Body of pancreas (tissue), 4 donors: ENCODE results near the gene RAB26. TPM values are rescaled to one million over a fixed set of nuclear protein-coding genes. Genes with fewer than 3 reads are reported as not detected.
A peak's percentile ranks its signal among the peaks of the same experiment; 100 is the strongest.

ENCODE experiments used
- ATAC-seq: fragments of 150-250 bp; one replicate; pipeline ENCODE4 v1.9.1; 2016
- DNase-seq, 4 donors: peaks; one replicate each; pipeline ENCODE4 v3.0.0-alpha.2; 2019
- H3K27ac ChIP-seq, 4 donors: fragments of 200-600 bp; sonication (generic); 1 replicate in 3 of 4; 2 replicates in 1 of 4; pipeline versions ENCODE4 v1.5.1 to v1.6.1; 2016 to 2019; ENCODE audit warnings: mild to moderate bottlenecking in 1 of 4, mixed read lengths in 1 of 4, moderate library complexity in 1 of 4
- H3K27me3 ChIP-seq, 2 donors: fragments of 200-600 bp; sonication (generic); one replicate each; pipeline ENCODE4 v1.6.0; 2016; ENCODE audit warnings: mild to moderate bottlenecking in 1 of 2
- H3K36me3 ChIP-seq, 2 donors: fragments of 200-600 bp; sonication (generic); replicated peaks in 1 of 2; 2 replicates each; pipeline ENCODE4 v1.5.1; 2016; ENCODE audit warnings: low read depth in 2 of 2; ENCODE audit not compliant: insufficient read depth in 1 of 2
- H3K4me1 ChIP-seq: fragments of 200-600 bp; sonication (generic); one replicate; pipeline ENCODE4 v1.6.0; 2016
- H3K4me3 ChIP-seq, 2 donors: fragments of 200-600 bp; sonication (generic); 1 replicate in 1 of 2; 2 replicates in 1 of 2; pipeline ENCODE4 v1.5.1; 2016 to 2019
- H3K9me3 ChIP-seq, 3 donors: fragments of 200-600 bp; sonication (generic); 1 replicate in 2 of 3; 2 replicates in 1 of 3; pipeline ENCODE4 v1.5.1; 2016
- POLR2A ChIP-seq, 3 donors: fragments of 450-650 bp; IDR thresholded peaks; one replicate each; pipeline ENCODE4 v1.6.1; 2016; ENCODE audit warnings: antibody characterized with exemption in 3 of 3, mild to moderate bottlenecking in 2 of 3
- WGBS, 2 donors: methylation state at CpG; one replicate each; pipeline ENCODE4 v1.1.5; 2017; 5-methylcytosine and 5-hydroxymethylcytosine counted together
- intact Hi-C: fragments of 100-400 bp; cut with DNase I; formaldehyde crosslinking; loops from one replicate; pipeline ENCODE4 v1.15.1; 2023
- total RNA-seq, 2 donors: library from RNA; depleted of rRNA; stranded (reverse); fragments of >200 nt; gene quantifications; one replicate each; pipeline ENCODE4 v1.1.0, GENCODE V29; 2016
- TF ChIP-seq, protein P1 (sequence below), 7 experiments: fragments of 450-650 bp in 4 of 7; fragments of 200-600 bp in 3 of 7; sonication (generic) in 3 of 7; IDR thresholded peaks; one replicate each; pipeline ENCODE4 v1.5.1; 2016 to 2019; ENCODE audit warnings: antibody characterized with exemption in 7 of 7

Gene RAB26
- total RNA-seq, 2 donors from 2014 or later = 25.4 to 28.8 TPM

DNA sequence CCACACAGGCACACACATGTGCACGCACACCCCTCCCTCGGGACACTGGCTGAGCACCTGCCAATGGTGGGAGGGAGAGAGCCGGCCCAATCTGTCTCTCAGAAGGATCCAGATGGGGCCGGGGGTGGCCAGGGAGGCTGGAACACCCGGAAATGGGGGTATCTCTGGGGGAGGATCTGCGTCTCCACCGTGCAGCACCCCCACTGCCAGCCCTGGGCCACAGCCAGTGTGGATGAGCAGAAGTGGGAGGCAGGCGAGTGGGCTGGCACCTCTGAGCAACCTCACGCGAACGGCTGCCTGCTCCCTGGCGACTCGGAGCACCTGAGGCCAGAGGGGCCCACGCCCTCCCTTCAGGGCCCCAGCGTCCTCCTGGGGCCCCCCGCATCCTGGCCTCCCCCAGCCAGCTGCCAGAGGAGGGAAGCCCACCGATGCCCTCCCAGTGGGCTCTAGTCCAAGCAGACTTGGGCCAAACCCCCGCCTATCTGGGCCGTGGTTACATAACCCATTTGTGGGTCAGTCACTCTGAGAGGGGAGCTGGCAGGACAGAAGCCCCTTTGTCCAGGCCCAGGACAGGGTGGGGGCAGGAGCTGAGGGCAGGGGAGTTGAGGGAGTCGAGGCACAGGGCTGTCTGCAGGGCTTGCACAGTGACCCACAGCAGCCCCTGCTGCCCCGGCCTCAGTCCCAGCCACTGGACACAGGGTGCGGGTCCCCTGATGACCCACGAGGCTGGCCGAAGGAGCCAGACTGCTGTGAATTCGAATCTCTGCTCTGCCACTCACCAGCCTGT lies 42.4 kb downstream of the RAB26 start:
- TF ChIP-seq, protein P1, sequence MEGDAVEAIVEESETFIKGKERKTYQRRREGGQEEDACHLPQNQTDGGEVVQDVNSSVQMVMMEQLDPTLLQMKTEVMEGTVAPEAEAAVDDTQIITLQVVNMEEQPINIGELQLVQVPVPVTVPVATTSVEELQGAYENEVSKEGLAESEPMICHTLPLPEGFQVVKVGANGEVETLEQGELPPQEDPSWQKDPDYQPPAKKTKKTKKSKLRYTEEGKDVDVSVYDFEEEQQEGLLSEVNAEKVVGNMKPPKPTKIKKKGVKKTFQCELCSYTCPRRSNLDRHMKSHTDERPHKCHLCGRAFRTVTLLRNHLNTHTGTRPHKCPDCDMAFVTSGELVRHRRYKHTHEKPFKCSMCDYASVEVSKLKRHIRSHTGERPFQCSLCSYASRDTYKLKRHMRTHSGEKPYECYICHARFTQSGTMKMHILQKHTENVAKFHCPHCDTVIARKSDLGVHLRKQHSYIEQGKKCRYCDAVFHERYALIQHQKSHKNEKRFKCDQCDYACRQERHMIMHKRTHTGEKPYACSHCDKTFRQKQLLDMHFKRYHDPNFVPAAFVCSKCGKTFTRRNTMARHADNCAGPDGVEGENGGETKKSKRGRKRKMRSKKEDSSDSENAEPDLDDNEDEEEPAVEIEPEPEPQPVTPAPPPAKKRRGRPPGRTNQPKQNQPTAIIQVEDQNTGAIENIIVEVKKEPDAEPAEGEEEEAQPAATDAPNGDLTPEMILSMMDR (IDR thresholded peaks at IDR 0.05) = no peak
- no peak for TF ChIP-seq POLR2A (IDR thresholded peaks at IDR 0.05)
- Histone ChIP-seq H3K27ac (no peak overlapping the region), H3K4me1 (peaks cover 10% of the 10 kb centered on the region), H3K36me3 (no peaks in the 10 kb centered on the region), H3K27me3 (no peaks in the 10 kb centered on the region), H3K4me3 (no peak overlapping the region), H3K9me3 (no peaks in the 10 kb centered on the region)
- intact Hi-C loops = no loop called here
- DNase-seq (no peak), ATAC-seq (no peak)
- 67 to 78% methylated on average over 6 to 21 of the region's 25 CpGs for WGBS, 2 donors

DNA sequence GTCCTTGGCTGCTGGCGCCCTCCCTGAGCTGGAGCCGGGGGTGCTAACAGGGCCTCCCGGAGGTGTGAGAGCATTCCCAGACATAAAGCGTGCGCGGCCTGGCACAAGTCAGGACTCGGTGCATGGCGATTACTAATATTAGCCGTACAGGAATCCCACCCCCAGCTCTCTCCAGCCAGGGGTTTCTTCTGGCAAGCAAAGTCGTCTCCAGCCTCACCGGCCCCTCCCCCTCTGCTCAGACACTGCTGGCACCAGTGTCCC lies 43.0 kb downstream of the RAB26 start:
- H3K4me1 ChIP-seq = peaks cover 13% of the 10 kb centered on the region
- no peak overlapping the region for H3K4me3 ChIP-seq
- intact Hi-C loops = no loop called here
- ATAC-seq (no peak), DNase-seq (no peak)
- H3K27me3 ChIP-seq = no peaks in the 10 kb centered on the region
- 80 to 84% methylated on average over 4 to 11 of the region's 11 CpGs for WGBS, 2 donors
- H3K27ac ChIP-seq = no peak overlapping the region
- TF ChIP-seq, protein P1 (IDR thresholded peaks at IDR 0.05) = no peak
- TF ChIP-seq POLR2A (IDR thresholded peaks at IDR 0.05) = no peak
- no peaks in the 10 kb centered on the region for H3K36me3 ChIP-seq
- no peaks in the 10 kb centered on the region for H3K9me3 ChIP-seq

DNA sequence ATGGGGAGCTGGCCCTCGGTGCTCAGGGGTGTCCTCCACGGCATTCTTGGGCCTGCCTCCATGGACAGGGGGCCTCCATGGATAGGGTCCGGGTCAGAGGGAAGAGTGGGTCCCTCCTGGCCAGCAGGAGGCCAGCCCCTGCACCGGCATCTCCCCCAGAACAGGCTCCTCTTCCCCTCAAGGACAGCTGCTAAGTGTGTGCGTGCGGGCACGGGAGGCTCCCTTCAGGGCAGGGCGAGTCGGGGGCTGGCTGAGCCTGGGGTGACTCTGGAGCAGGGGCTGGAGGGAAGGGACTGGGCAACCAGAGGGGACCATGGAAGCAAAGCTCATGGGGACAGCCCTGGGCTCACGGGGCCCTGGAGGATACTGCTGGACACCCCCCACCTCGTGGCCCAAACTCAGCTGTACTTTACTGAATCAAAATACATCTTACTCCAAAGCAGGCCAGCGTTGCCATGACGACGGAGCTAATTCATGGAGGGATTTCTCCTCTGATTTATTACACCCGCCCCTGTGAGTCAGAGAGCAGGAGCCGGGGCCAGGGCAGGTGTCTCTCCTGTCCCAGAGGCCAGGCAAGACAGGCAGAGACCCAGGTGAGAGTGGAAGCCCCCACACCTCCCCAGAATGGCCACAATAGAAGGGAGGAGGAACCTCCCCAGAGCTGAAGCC lies 45.9 kb downstream of the RAB26 start:
- no peak overlapping the region for H3K27ac ChIP-seq
- no peaks in the 10 kb centered on the region for H3K9me3 ChIP-seq
- DNase-seq (no peak), ATAC-seq (no peak)
- H3K27me3 ChIP-seq = no peaks in the 10 kb centered on the region
- 47 to 62% methylated on average over 12 to 16 of the region's 16 CpGs for WGBS, 2 donors
- H3K36me3 ChIP-seq = no peaks in the 10 kb centered on the region
- H3K4me1 ChIP-seq = peaks cover 13% of the 10 kb centered on the region
- H3K4me3 ChIP-seq = no peak overlapping the region
- intact Hi-C loops = no loop called here
- TF ChIP-seq POLR2A (IDR thresholded peaks at IDR 0.05) = no peak
- TF ChIP-seq, protein P1 (IDR thresholded peaks at IDR 0.05) = no peak

DNA sequence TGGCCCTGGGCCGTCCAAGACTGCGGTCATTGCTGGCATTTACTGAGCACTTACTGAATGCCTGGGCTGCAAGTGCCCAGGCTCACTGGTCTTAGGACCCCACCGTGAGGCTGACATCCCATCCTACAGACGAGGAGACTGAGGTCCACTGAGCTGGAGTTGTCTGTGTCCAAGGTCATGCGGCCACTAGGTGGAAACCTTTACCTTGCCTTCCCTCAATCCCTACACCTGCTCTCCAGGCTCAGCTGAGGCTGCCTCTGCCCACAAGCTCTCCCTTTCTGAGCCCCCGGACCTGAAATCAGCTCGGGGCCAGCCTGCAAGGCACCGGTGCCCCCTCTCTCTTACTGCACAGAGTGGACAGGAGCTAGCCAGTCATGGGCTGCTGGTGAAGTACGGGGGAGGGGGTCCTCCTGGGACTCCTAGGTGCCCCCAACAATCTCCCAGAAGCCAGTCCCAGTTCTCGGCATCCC lies 46.5 kb downstream of the RAB26 start:
- Histone ChIP-seq H3K27me3 (no peaks in the 10 kb centered on the region), H3K9me3 (no peaks in the 10 kb centered on the region), H3K27ac (no peak overlapping the region), H3K4me3 (no peak overlapping the region), H3K36me3 (no peaks in the 10 kb centered on the region), H3K4me1 (peaks cover 13% of the 10 kb centered on the region)
- DNase-seq = peak; percentile 71 to 81 (median 78)
- TF ChIP-seq POLR2A (IDR thresholded peaks at IDR 0.05) = no peak
- TF ChIP-seq, protein P1 (IDR thresholded peaks at IDR 0.05) = peak; percentile 42 to 85 (median 67)
- 10 to 22% methylated on average over 9 to 10 of the region's 10 CpGs for WGBS, 2 donors
- intact Hi-C loops = no loop called here
- peak; percentile 82 for ATAC-seq
